GM23248 (cell line): ENCODE results near the gene KCNK5. TPM values are rescaled to one million over a fixed set of nuclear protein-coding genes. Genes with fewer than 3 reads are reported as not detected.

Source experiments
- DNase-seq: peaks from one replicate; pipeline ENCODE4 v3.0.0-alpha.2; 2015
- H2AFZ ChIP-seq: fragments of 200-600 bp; sonication (generic); 2 replicates; pipeline ENCODE4 v1.6.1; 2016; ENCODE audit warnings: antibody characterized with exemption
- H3F3A ChIP-seq: fragments of 200-600 bp; sonication (generic); 2 replicates; pipeline ENCODE4 v1.6.1; 2016; ENCODE audit warnings: mild to moderate bottlenecking, antibody characterized with exemption, mixed run types; ENCODE audit not compliant: insufficient read depth
- H3K27ac ChIP-seq: fragments of 200-600 bp; sonication (generic); 2 replicates; pipeline ENCODE4 v1.5.1; 2016; ENCODE audit warnings: mild to moderate bottlenecking
- H3K27me3 ChIP-seq: fragments of 200-600 bp; sonication (generic); replicated peaks from 2 replicates; pipeline ENCODE4 v1.6.1; 2016; ENCODE audit warnings: mild to moderate bottlenecking; ENCODE audit not compliant: insufficient read depth
- H3K36me3 ChIP-seq: fragments of 200-600 bp; sonication (generic); 2 replicates; pipeline ENCODE4 v1.6.1; 2016; ENCODE audit warnings: low read depth, mild to moderate bottlenecking
- H3K4me1 ChIP-seq: fragments of 200-600 bp; sonication (generic); 2 replicates; pipeline ENCODE4 v1.6.1; 2016; ENCODE audit warnings: mild to moderate bottlenecking; ENCODE audit not compliant: insufficient read depth
- H3K4me2 ChIP-seq: fragments of 200-600 bp; sonication (generic); one replicate; pipeline ENCODE4 v1.6.1; 2016; ENCODE audit warnings: mild to moderate bottlenecking; ENCODE audit not compliant: unreplicated experiment
- H3K4me3 ChIP-seq: fragments of 200-600 bp; sonication (generic); 2 replicates; pipeline ENCODE4 v1.5.1; 2016; ENCODE audit warnings: mild to moderate bottlenecking
- H3K79me2 ChIP-seq: fragments of 200-600 bp; sonication (generic); 2 replicates; pipeline ENCODE4 v1.6.1; 2016; ENCODE audit warnings: mild to moderate bottlenecking; ENCODE audit not compliant: insufficient read depth
- H3K9ac ChIP-seq: fragments of 200-600 bp; sonication (generic); 2 replicates; pipeline ENCODE4 v1.6.1; 2016; ENCODE audit warnings: mild to moderate bottlenecking
- H3K9me2 ChIP-seq: fragments of 200-600 bp; sonication (generic); 2 replicates; pipeline ENCODE4 v1.6.1; 2016; ENCODE audit warnings: mixed run types, mild to moderate bottlenecking, moderate library complexity; ENCODE audit not compliant: insufficient read depth
- H3K9me3 ChIP-seq: fragments of 200-600 bp; sonication (generic); one replicate; pipeline ENCODE4 v1.6.1; 2017; ENCODE audit warnings: low read depth
- H4K20me1 ChIP-seq: fragments of 200-600 bp; sonication (generic); 2 replicates; pipeline ENCODE4 v1.6.0; 2016; ENCODE audit not compliant: insufficient read depth
- EZH2 ChIP-seq: fragments of 200-600 bp; sonication (generic); IDR thresholded peaks from 2 replicates; pipeline ENCODE4 v1.6.1; 2018; ENCODE audit warnings: antibody characterized with exemption, mild to moderate bottlenecking; ENCODE audit not compliant: insufficient read depth, poor library complexity, severe bottlenecking
- EZH2phosphoT487 ChIP-seq: fragments of 200-600 bp; sonication (generic); IDR thresholded peaks from 2 replicates; pipeline ENCODE4 v1.6.1; 2018; ENCODE audit warnings: antibody characterized with exemption, moderate library complexity, mild to moderate bottlenecking, low read depth; ENCODE audit not compliant: insufficient read depth
- WGBS, 2 experiments: methylation state at CpG; one replicate each; pipeline ENCODE4 v1.1.6; 2015 to 2017; ENCODE audit warnings: low lambda C conversion rate in 2 of 2, low coverage in 1 of 2; ENCODE audit errors: missing lambda C conversion rate in 2 of 2; 5-methylcytosine and 5-hydroxymethylcytosine counted together
- in situ Hi-C: fragments of 300-500 bp; cut with MboI; formaldehyde crosslinking; loops from 2 replicates; pipeline ENCODE4 v1.15.0; 2020
- polyA plus RNA-seq: library from polyadenylated mRNA; unstranded; fragments of >200 nt; fragmentation: Nextera tagmentation; extraction: Ambion mirVana; gene quantifications from 2 replicates; pipeline ENCODE4 v1.2.1, GENCODE V29; 2016
- total RNA-seq: library from RNA; depleted of rRNA; stranded (reverse); fragments of >200 nt; shearing (Covaris generic); gene quantifications from 2 replicates; pipeline ENCODE4 v1.2.3, GENCODE V29; 2014

KCNK5 gene
- total and polyA plus RNA-seq, 2 experiments from 2014 or later: not detected

- in situ Hi-C loops: no loop called here
- DNase-seq: no peak
- no peaks in the 10 kb centered on the region for H3K79me2 ChIP-seq
- no peaks in the 10 kb centered on the region for H3F3A ChIP-seq
- H3K4me3 ChIP-seq: no peak overlapping the region
- no peaks in the 10 kb centered on the region for H3K9me2 ChIP-seq
- WGBS, 2 experiments: 54 to 56% methylated on average over 6 to 8 of the region's 8 CpGs
- H3K4me2 ChIP-seq: no peak overlapping the region
- no peak overlapping the region for H2AFZ ChIP-seq
- 0 out of 2 replicates have a peak, but pooled peaks cover 10% of the 10 kb centered on the region for H3K27me3 ChIP-seq
- no peak overlapping the region for H3K27ac ChIP-seq
- H3K9ac ChIP-seq: no peak overlapping the region
- H3K36me3 ChIP-seq: no peaks in the 10 kb centered on the region
- no peaks in the 10 kb centered on the region for H3K9me3 ChIP-seq
- no peaks in the 10 kb centered on the region for H3K4me1 ChIP-seq
- no peak for TF ChIP-seq EZH2
- TF ChIP-seq EZH2phosphoT487: no peak
- no peaks in the 10 kb centered on the region for H4K20me1 ChIP-seq
Measured at GRCh38 chr6:39207416-39208222, 21.7 kb downstream of the KCNK5 start.

DNA sequence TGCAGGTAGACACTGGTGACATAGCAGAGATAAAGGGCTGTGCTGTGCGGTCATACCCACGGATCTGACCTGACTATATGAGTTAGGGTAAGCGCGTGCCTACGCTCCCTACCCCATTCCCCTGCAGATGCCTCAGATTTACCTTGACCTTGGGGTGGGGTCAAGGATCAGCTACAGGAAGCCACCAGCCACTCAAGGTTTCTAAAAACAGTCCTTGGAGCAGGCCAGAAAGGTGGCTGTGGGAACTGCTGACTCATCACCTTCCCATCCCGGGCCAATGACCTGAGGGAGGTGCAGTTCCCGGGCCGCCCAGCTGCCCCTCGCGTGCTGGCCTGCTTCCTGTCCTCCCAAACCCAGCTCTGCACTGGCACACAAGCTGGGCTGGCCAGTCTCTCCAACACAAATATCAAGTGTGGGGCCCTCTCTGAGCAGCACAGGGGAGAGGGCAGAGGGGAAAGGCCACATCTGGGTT lies 23.0 kb downstream of the KCNK5 start:
- Histone ChIP-seq H3K27me3 (0 out of 2 replicates have a peak, but pooled peaks cover 4% of the 10 kb centered on the region), H3K4me2 (no peak overlapping the region), H3K9me3 (no peaks in the 10 kb centered on the region), H4K20me1 (no peaks in the 10 kb centered on the region), H3K4me1 (no peaks in the 10 kb centered on the region), H3K9me2 (no peaks in the 10 kb centered on the region), H2AFZ (no peak overlapping the region), H3F3A (no peaks in the 10 kb centered on the region), H3K4me3 (no peak overlapping the region), H3K27ac (no peak overlapping the region), H3K9ac (no peak overlapping the region), H3K79me2 (no peaks in the 10 kb centered on the region), H3K36me3 (no peaks in the 10 kb centered on the region)
- no peak for TF ChIP-seq EZH2phosphoT487
- no peak for TF ChIP-seq EZH2
- in situ Hi-C loops: no loop called here
- DNase-seq: no peak
- WGBS, 2 experiments: 86 to 91% methylated on average over 10 of the region's 10 CpGs

GRCh38 chr6:39204646-39205244 lies 24.5 kb downstream of the KCNK5 start:
- Histone ChIP-seq H2AFZ (no peak overlapping the region), H3F3A (no peaks in the 10 kb centered on the region), H3K36me3 (no peaks in the 10 kb centered on the region), H3K9me2 (no peaks in the 10 kb centered on the region), H3K9ac (no peak overlapping the region), H3K27ac (no peak overlapping the region), H3K4me1 (no peaks in the 10 kb centered on the region), H3K79me2 (no peaks in the 10 kb centered on the region), H4K20me1 (no peaks in the 10 kb centered on the region), H3K4me2 (no peak overlapping the region), H3K9me3 (no peaks in the 10 kb centered on the region), H3K4me3 (no peak overlapping the region), H3K27me3 (peaks cover 6% of the 10 kb centered on the region; the same call in 1 of the 2 replicates)
- WGBS, 2 experiments: 69 to 73% methylated on average over 8 of the region's 8 CpGs
- TF ChIP-seq EZH2phosphoT487 (no peak), EZH2 (no peak)
- DNase-seq: no peak
- in situ Hi-C loops: no loop called here

DNA sequence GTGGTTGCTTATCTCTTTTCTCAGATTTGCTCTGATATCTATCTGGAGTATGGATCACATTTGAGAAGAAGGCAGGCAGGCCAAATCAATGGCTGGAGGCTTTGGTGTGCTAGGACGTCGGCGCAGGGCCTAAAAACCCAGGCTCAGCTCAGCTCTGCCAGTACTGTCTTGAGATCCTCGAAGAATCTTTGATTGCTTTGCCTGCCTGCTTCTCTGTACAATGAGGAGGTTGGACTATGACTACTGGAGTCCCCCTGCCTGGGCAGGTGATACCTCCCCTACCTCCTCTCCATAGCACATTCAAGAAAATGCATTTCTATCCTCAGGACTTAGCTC lies 25.1 kb downstream of the KCNK5 start:
- Histone ChIP-seq H3K27me3 (peaks cover 7% of the 10 kb centered on the region; the same call in 1 of the 2 replicates), H3K9me3 (no peaks in the 10 kb centered on the region), H3K79me2 (no peaks in the 10 kb centered on the region), H3K4me3 (no peak overlapping the region), H3K36me3 (no peaks in the 10 kb centered on the region), H3K9me2 (no peaks in the 10 kb centered on the region), H4K20me1 (no peaks in the 10 kb centered on the region), H3F3A (no peaks in the 10 kb centered on the region), H3K27ac (no peak overlapping the region), H3K4me1 (no peaks in the 10 kb centered on the region), H3K4me2 (no peak overlapping the region), H2AFZ (no peak overlapping the region), H3K9ac (no peak overlapping the region)
- no peak for DNase-seq
- in situ Hi-C loops: no loop called here
- 65 to 73% methylated on average over 4 of the region's 4 CpGs for WGBS, 2 experiments
- TF ChIP-seq EZH2 (no peak), EZH2phosphoT487 (no peak)
